HG03521 (cell line): ENCODE data around the gene FMNL2.

Experiments used
- ATAC-seq: cut with Tn5 transposase; IDR thresholded peaks from one replicate; pipeline ENCODE4 v1.9.1; 2021; ENCODE audit warnings: mild to moderate bottlenecking, moderate library complexity; ENCODE audit not compliant: unreplicated experiment

FMNL2 gene

GRCh38 chr2:152444448-152444847 lies 109.5 kb downstream of the FMNL2 start:
- ATAC-seq = no peak

GRCh38 chr2:152445375-152445774 lies 110.4 kb downstream of the FMNL2 start:
- ATAC-seq = no peak

- ATAC-seq = no peak
These were observed 110.8 kb downstream of the FMNL2 start for GRCh38 chr2:152445791-152446201.

- ATAC-seq = no peak
These were observed 111.2 kb downstream of the FMNL2 start for GRCh38 chr2:152446213-152446612.

- no peak for ATAC-seq
These were observed 112.9 kb downstream of the FMNL2 start for GRCh38 chr2:152447897-152448296.

GRCh38 chr2:152448606-152449005 lies 113.6 kb downstream of the FMNL2 start:
- ATAC-seq = no peak

GRCh38 chr2:152449578-152449977 lies 114.6 kb downstream of the FMNL2 start:
- no peak for ATAC-seq

- ATAC-seq = no peak
These were observed 115.2 kb downstream of the FMNL2 start for GRCh38 chr2:152450176-152450575.

- ATAC-seq = no peak
These were observed 117.4 kb downstream of the FMNL2 start for GRCh38 chr2:152452256-152452973.

GRCh38 chr2:152453129-152453911 lies 118.3 kb downstream of the FMNL2 start:
- no peak for ATAC-seq

GRCh38 chr2:152454371-152454770 lies 119.4 kb downstream of the FMNL2 start:
- no peak for ATAC-seq

- no peak for ATAC-seq
These were observed 120.0 kb downstream of the FMNL2 start for GRCh38 chr2:152454960-152455359.

- ATAC-seq = no peak
These were observed 120.8 kb downstream of the FMNL2 start for GRCh38 chr2:152455738-152456137.

- no peak for ATAC-seq
These were observed 121.3 kb downstream of the FMNL2 start for GRCh38 chr2:152456262-152456661.

GRCh38 chr2:152458441-152458940 lies 123.5 kb downstream of the FMNL2 start:
- no peak for ATAC-seq

GRCh38 chr2:152459091-152459490 lies 124.1 kb downstream of the FMNL2 start:
- no peak for ATAC-seq

- ATAC-seq = no peak
These were observed 125.6 kb downstream of the FMNL2 start for GRCh38 chr2:152460567-152460966.

GRCh38 chr2:152462120-152462519 lies 127.1 kb downstream of the FMNL2 start:
- ATAC-seq = no peak

GRCh38 chr2:152462779-152463178 lies 127.8 kb downstream of the FMNL2 start:
- no peak for ATAC-seq

- no peak for ATAC-seq
These were observed 130.0 kb downstream of the FMNL2 start for GRCh38 chr2:152464851-152465470.

- ATAC-seq = no peak
These were observed 130.6 kb downstream of the FMNL2 start for GRCh38 chr2:152465541-152465940.

- ATAC-seq = no peak
These were observed 131.1 kb downstream of the FMNL2 start for GRCh38 chr2:152466041-152466440.
